HG03439 (cell line): ENCODE data around the gene HLA-DOB.
"Not testable (repeated sequence)": the region's sequence is repeated elsewhere in the genome, so short reads cannot be mapped to it uniquely, and the experiment has no call there.

Experiments
- ATAC-seq: cut with Tn5 transposase; IDR thresholded peaks from one replicate; pipeline ENCODE4 v1.9.1; 2021; ENCODE audit warnings: mild to moderate bottlenecking, moderate library complexity; ENCODE audit not compliant: unreplicated experiment

HLA-DOB gene

GRCh38 chr6:32815115-32815514 lies 1.7 kb downstream of the HLA-DOB start:
- ATAC-seq: no peak

- ATAC-seq: no peak
Measured at GRCh38 chr6:32814145-32814544, 2.7 kb downstream of the HLA-DOB start.

- no peak for ATAC-seq
Measured at GRCh38 chr6:32809171-32809570, 7.6 kb downstream of the HLA-DOB start.

DNA sequence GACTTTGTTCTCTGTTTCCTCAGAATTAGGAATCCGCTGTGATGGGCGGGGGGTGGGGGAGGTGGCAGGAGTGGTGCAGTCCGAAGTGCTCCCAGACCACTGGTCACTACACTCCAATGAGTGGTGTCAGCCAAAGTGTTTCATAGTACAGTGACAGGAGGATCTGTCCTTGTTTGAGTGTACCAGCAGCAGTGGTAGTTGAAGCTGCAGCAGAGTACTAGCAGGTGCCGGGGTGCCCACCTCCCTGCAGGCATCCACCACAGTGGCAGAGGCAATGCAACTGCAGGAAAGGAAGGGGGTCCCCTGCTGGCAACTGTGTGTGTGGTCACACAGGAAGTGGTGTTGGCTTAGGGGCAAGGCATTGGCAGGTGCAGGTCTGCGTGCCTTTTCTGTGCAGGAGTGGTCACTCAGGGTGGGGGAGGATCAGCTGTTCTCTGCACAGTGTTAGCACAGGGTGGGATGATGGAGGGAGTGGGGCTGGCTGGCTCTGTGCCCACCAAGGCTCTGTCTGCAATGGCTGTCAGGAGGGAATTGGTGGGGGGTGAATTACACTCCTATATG lies 9.7 kb downstream of the HLA-DOB start:
- no peak for ATAC-seq

DNA sequence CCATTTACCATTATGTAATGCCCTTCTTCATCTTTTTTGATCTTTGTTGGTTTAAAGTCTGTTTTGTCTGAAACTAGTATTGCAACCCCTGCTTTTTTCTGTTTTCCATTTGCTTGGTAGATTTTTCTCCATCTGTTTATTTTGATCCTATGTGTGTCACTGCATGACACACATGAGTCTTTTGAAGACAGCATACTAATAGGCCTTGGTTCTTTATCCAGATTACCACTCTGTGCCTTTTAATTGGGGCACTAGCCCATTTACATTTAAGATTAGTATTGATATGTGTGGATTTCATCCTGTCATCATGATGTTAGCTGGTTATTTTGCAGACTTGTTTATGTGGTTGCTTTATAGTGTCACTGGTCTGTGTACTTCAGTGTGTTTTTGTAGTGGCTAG lies 11.4 kb downstream of the HLA-DOB start:
- not testable (repeated sequence) for ATAC-seq

GRCh38 chr6:32803416-32803815 lies 13.4 kb downstream of the HLA-DOB start:
- no peak for ATAC-seq

- no peak for ATAC-seq
Measured at GRCh38 chr6:32799740-32800139, 17.1 kb downstream of the HLA-DOB start.

GRCh38 chr6:32799168-32799567 lies 17.6 kb downstream of the HLA-DOB start:
- ATAC-seq: no peak

DNA sequence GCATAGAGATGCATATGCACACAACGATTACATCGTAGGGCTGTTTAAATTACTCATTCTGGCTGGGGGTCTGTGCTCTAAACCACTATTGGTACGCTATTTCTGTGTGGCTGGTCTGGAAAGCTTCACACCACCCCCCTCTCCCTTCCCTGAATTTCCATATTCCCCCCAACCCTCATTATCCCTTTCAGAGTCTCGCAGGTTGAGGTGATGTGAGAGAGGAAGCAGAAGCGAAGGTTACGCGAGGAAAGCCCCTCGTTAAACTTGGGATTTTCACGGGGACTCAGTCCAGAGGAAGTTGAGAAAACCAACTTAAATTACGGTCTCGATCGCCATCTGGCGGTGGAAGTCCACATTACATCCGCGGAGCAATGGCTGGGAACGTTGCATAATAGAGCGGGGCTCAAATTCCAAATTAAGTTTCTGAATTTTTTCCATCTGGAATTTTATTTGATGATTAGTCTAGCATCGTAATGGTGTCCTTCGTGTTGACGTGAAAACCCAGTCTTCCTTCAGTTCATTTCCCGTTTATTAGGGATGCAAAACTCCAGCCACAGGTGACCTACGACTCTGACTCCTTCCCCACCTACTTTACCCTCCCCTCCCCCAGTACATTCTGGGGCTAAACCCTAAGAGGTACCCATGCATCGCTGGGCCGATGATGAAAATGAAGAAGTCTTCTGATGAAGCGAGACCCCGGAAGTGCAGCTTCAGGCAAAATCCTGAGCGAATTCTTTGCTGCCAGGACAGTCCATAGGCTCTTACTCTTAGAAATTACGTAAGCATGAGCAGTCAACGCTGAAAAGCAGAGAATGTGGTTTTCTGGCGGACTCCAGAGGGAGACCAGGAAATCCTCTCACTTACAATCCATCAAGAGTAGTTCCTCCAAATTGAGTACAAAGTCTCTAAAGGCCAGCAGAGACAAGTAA lies 19.7 kb downstream of the HLA-DOB start:
- peak; percentile 71 for ATAC-seq

- no peak for ATAC-seq
Measured at GRCh38 chr6:32794510-32794909, 22.3 kb downstream of the HLA-DOB start.

- ATAC-seq: no peak
Measured at GRCh38 chr6:32792901-32793435, 23.8 kb downstream of the HLA-DOB start.

- no peak for ATAC-seq
Measured at GRCh38 chr6:32790306-32790705, 26.5 kb downstream of the HLA-DOB start.

- ATAC-seq: no peak
Measured at GRCh38 chr6:32785781-32786533, 30.8 kb downstream of the HLA-DOB start.

- ATAC-seq: not testable (repeated sequence)
Measured at GRCh38 chr6:32782923-32783322, 33.9 kb downstream of the HLA-DOB start.

DNA sequence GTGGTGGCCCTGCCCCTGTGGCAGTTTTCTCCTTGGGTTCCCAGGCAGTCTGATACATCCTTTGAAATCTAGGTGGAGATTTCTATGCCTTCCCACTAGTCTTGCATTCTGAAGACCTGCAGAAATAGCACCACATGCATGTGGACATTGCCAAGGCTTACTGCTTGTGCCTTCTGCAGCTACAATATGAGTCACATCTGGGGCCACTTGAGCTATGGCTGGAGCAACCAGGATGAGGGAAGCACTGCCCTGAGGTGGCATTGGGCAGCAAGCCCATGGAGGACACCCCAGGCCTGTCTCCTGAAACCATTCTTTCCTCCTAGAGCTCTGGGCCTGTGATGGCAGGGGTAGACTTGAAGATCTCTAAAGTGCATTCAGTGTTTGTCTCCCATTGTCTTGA lies 37.8 kb downstream of the HLA-DOB start:
- no peak for ATAC-seq

GRCh38 chr6:32775071-32775470 lies 41.7 kb downstream of the HLA-DOB start:
- ATAC-seq: no peak

- no peak for ATAC-seq
Measured at GRCh38 chr6:32774426-32774825, 42.4 kb downstream of the HLA-DOB start.

DNA sequence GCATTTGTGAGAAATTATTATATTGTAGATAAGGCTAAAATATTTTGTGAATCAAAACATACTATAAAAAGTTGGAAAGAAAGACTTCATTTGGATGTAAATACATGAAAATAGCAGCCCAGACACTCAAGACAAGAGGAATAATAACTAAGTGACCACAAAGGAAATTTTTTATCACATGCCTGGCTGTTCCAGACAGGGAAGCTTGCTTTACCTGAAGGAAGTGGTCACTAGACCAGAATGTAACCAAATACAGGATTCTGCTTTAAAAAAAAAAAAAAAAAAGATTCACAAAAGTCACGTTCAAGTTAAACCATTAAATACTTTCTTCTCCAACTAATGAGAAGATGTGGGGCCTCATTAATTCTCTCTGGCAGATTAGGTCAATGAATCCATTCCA lies 44.1 kb downstream of the HLA-DOB start:
- no peak for ATAC-seq

DNA sequence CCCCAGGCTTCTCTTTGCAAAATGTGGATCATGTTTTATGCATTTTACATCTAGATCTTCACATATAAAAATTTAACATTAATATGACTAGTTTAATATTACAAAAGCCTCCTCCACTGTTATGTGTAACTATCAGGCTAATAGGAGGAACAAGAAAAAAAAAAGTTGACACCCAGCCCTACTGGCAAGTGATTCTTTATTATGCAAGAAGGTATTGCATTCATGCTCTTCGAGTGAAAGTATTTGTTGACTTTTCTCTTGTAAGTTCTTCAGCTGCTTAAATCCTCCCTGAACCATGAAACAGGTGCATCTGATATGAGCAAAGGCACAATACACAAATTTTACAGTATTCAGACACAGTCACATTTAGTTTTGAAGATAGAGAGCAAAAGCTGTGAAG lies 52.8 kb downstream of the HLA-DOB start:
- no peak for ATAC-seq

- ATAC-seq: no peak
Measured at GRCh38 chr6:32763421-32763820, 53.4 kb downstream of the HLA-DOB start, which contains the start of gene HLA-DQB2. TSS of gene HLA-DQB2 (minus strand) at chr6:32763532. CDS start at chr6:32763470, 62 bp downstream.
